Nucleus accumbens (tissue), 56 donors: Measurements from ENCODE around the gene TATDN2.

Experiments
- DNase-seq, 56 donors: peaks; one replicate each; lab custom pipeline; 2025; lab: John Stamatoyannopoulos, UW

The TATDN2 gene

GRCh38 chr3:10312861-10313260 is 64.6 kb downstream of the TATDN2 start:
- DNase-seq, result no peak

- DNase-seq, result no peak
Measured at GRCh38 chr3:10315101-10315500, 66.8 kb downstream of the TATDN2 start.

DNA sequence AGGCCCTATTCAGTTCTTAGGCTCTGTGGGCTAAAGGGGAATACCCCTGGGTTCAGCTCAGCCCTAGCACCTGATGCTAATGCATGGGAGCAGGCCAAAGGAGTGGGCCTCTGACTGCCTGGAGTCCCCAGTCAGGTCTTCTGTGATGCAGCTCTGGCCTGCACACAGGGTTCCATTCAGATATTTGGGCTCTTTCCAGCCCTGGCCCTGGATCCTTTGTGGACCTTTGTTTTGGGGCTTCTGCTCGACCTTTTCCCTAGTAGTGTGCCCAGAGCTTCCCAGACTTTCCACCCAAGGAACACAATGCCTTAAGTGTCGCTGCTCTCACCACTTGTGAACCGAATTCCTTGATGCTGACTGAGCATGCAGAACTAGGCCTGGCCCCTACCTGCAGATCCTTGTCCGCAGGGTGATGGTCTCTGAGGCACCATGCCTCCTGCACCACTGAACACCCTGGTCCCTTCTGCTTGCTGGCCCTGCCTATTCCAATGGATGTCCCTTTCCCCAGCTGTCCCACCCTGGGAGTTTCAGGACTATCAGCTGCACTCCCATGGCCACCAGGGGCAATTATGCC is 67.6 kb downstream of the TATDN2 start:
- peak in 14 of 56 donors; percentile 7 to 32 (median 20) for DNase-seq

DNA sequence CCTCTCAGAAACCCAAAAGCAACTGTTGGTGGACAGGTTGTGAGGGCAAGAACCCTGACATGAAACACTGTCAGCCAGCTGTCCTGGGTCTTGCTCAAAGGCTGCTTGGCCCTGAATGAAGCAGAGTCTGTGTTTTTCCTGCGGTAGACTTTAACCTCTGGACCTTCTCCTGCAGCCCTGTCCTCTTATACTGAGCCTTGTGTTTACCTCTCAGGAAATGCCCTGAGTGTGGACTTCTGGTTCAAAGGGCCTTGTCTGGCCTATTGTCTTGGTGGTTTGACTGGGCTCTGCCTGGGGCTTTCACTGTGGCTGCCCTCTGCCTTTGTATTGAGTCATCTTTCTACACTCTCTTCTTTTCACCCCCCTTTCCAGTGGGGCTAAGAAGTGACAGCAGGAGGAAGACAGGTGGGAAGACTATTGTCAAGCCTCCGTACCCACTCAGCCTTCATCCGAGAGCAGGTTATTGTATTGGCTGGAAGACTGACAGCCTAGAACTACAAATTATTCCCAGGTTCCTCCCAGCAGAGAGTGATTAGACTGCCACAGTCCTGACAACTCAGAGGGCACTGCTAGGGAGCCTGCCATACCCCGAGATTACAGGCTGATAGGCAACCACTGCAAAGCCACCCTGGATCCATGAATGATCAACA is 69.2 kb downstream of the TATDN2 start:
- peak in 11 of 56 donors; percentile 16 to 61 (median 36) for DNase-seq

DNA sequence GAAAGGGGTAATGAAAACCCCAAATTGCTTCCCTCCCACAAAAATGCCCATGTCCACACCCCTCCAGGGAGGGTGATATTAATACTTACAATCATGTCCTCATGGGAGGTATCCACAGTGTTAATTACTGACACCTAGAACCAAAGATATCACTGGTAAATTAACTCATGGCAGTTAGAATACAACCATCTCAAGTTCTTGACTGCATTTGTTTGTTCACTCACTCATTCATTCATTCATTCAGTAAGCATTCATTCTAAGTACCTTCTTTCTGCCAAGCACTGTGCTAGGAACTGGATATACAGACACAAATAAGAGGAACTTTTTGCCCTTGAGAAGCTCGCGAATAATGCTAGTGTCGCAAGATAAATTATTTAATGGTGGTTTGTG is 69.7 kb downstream of the TATDN2 start:
- DNase-seq, result no peak

- no peak for DNase-seq
Measured at GRCh38 chr3:10319251-10319650, 71.0 kb downstream of the TATDN2 start.

DNA sequence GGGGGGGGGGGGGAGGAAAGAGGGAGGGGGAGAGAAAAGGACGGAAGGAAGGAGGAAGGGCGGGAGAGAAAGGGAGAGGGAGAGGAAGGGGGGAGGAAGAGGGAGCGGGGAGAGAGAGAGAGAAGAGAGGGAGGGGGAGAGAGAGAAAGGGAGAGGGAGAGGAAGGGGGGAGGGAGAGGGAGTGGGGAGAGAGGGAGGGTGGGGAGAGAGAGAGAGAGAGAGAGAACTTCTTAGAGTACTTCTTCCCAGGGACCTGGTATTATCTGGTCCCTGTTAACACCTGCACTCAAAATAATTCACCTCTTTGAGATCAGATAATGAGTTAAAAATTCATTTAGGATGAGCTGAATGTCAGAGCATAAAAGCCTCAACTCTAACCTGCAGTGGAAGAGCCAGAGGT is 71.5 kb downstream of the TATDN2 start:
- no peak for DNase-seq

- no peak for DNase-seq
Measured at GRCh38 chr3:10320320-10320677, 72.0 kb downstream of the TATDN2 start.

- no peak for DNase-seq
Measured at GRCh38 chr3:10321630-10322351, 73.5 kb downstream of the TATDN2 start.

- DNase-seq, result no peak
Measured at GRCh38 chr3:10322352-10322710, 74.1 kb downstream of the TATDN2 start.

DNA sequence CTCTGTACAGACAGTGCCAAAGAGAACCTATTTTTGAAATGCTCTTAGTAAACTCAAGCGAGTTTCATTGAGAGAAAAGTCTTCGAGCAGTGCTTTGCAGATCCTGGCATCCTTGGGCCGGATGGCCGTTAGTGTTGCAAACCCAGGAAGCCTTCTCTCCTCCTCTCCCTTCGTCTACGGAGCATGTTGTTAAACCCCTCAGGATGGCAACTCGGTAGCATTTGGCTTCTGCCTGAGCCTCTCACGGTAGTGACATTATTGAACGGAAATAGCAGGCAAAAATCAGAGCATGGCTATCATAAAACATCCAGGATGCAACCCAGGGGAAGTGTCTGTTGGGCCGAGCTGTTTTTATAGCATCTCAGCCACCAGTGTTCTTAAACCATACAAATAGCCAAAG is 79.3 kb downstream of the TATDN2 start:
- DNase-seq, result no peak

DNA sequence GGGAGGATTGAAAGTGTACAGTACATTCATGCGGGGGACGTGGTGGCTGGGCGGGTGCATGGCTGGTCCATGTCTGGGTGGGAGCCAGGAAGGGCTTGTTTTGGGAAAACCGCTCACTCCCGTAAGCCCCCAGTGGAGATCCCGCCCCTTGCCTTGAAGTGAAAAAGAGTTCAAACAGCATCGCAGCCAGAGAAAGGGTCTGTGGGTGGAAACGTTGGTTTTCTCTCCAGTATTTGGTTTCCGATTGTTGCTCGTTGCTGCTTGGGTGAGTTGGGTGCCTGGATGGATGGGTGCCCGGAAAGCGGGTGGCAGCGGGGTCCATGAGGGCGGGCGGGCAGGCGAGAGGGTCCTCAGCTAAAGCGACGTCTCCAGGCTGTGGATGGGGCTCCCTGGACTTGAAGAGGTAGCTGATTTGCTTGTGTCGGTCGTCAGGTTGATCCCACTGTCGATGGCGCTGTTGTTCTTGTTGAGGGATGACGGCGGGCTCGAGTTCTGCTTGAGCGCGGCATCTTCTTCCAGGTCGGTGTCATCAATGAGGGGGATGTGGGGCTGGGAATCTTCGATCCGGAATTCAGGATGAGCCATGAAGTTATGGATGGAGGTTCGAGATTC is 80.3 kb downstream of the TATDN2 start:
- DNase-seq, result no peak

DNA sequence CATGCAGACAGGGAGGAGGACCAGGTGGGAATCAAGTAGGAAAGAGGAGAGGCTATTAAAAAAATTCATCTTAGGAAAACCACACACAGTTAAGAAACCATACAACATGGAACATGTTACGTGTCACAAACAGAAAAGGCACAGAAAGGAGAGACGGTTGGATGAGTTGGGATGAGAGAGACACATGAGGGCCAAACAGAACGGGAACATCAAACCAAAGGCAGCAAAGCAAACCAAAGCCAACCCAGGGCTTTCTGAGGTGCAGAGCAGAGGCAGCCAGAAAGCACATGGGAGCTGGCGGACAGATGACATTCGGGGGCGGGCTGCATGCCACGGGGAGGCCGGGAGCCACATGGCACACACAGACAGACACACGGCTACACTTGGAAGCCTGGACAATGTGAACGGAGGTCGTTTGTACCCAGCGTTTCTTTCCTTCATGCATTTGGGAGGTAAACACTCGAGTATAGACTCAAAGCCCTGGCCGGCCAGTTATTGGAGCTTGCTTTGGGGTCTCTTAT is 81.3 kb downstream of the TATDN2 start:
- no peak for DNase-seq

- no peak for DNase-seq
Measured at GRCh38 chr3:10330319-10330718, 82.1 kb downstream of the TATDN2 start.
